GM18870 (cell line): Measurements from ENCODE around the gene PEX7.
"Not testable (repeated sequence)": the region's sequence is repeated elsewhere in the genome, so short reads cannot be mapped to it uniquely, and the experiment has no call there.

Source experiments
- ATAC-seq: cut with Tn5 transposase; IDR thresholded peaks from one replicate; pipeline ENCODE4 v1.9.1; 2021; ENCODE audit warnings: moderate library complexity; ENCODE audit not compliant: unreplicated experiment

Gene PEX7

GRCh38 chr6:136893187-136893586 lies 70.8 kb downstream of the PEX7 start:
- no peak for ATAC-seq

GRCh38 chr6:136895901-136896300 lies 73.5 kb downstream of the PEX7 start:
- ATAC-seq: no peak

GRCh38 chr6:136897071-136897470 lies 74.7 kb downstream of the PEX7 start:
- ATAC-seq: no peak

- ATAC-seq: no peak
These were observed 78.9 kb downstream of the PEX7 start for GRCh38 chr6:136901212-136901784.

- ATAC-seq: not testable (repeated sequence)
These were observed 82.1 kb downstream of the PEX7 start for GRCh38 chr6:136904477-136904876.

GRCh38 chr6:136914947-136915346 lies 92.6 kb downstream of the PEX7 start:
- ATAC-seq: no peak

- no peak for ATAC-seq
These were observed 96.3 kb downstream of the PEX7 start for GRCh38 chr6:136918706-136919105.

GRCh38 chr6:136920216-136920615 lies 97.8 kb downstream of the PEX7 start:
- no peak for ATAC-seq

GRCh38 chr6:136920671-136921380 lies 98.4 kb downstream of the PEX7 start:
- no peak for ATAC-seq

- no peak for ATAC-seq
These were observed 99.1 kb downstream of the PEX7 start for GRCh38 chr6:136921381-136921935.

- no peak for ATAC-seq
These were observed 99.7 kb downstream of the PEX7 start, which contains the start of gene SLC35D3 for GRCh38 chr6:136921936-136922684. SLC35D3 (plus strand) TSS chr6:136922301; CDS start chr6:136922429, 128 bp downstream.

GRCh38 chr6:136922685-136923006 lies 100.3 kb downstream of the PEX7 start:
- ATAC-seq: no peak

- no peak for ATAC-seq
These were observed 100.9 kb downstream of the PEX7 start for GRCh38 chr6:136923116-136923953.

- no peak for ATAC-seq
These were observed 101.7 kb downstream of the PEX7 start for GRCh38 chr6:136923954-136924673.

- ATAC-seq: no peak
These were observed 104.0 kb downstream of the PEX7 start for GRCh38 chr6:136926383-136926782.

- no peak for ATAC-seq
These were observed 104.9 kb downstream of the PEX7 start for GRCh38 chr6:136927292-136927691.

- ATAC-seq: no peak
These were observed 108.1 kb downstream of the PEX7 start for GRCh38 chr6:136930528-136930927.

GRCh38 chr6:136932599-136932998 lies 110.2 kb downstream of the PEX7 start:
- ATAC-seq: no peak

GRCh38 chr6:136945072-136945471 lies 122.7 kb downstream of the PEX7 start:
- ATAC-seq: no peak

- ATAC-seq: no peak
These were observed 123.3 kb downstream of the PEX7 start for GRCh38 chr6:136945711-136946121.
